Measurements from ENCODE around the gene STOML1. TPM values are rescaled to one million over a fixed set of nuclear protein-coding genes. Genes with fewer than 3 reads are reported as not detected.

The STOML1 gene
- total RNA-seq, 1 donor: 14.1 TPM

DNA sequence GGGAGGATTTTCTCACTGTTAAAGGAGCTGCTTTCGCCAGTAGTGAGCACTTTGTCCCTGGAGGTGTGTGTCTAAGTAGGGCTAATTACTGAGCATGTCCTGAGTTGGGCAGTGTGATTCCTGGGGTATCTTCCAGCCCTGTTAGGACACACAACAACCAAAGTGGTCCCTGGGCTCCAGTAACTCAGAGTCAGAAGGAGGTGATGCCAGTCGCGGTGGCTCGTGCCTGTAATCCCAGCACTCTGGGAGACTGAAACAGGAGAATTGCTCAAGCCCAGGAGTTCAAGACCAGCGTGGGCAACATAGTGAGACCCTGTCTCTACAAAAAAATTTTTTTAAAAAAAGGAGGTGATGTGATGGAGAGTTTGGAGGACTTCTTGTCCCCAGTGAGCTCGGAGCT, 40.0 kb upstream of the STOML1 start:
- no peak overlapping the region for H3K4me2 ChIP-seq (ENCODE audit: insufficient read depth, low read length)
- H3K9me3 ChIP-seq (ENCODE audit: low read depth, low read length): no peaks in the 10 kb centered on the region
- TF ChIP-seq CTCF (IDR thresholded peaks at IDR 0.05; ENCODE audit: extremely low read depth, low read depth, low read length): no peak
- no peak overlapping the region for H3K4me3 ChIP-seq (ENCODE audit: insufficient read depth, low read length)
- peaks cover 67% of the 10 kb centered on the region for H3K36me3 ChIP-seq (ENCODE audit: insufficient read depth, low read length)
- peak; percentile 87 for DNase-seq (ENCODE audit: insufficient read length, low spot score, missing footprints)
- peaks cover 18% of the 10 kb centered on the region for H4K20me1 ChIP-seq (ENCODE audit: insufficient read depth, low read length)
- peak overlapping the region; percentile 28 for H3K27ac ChIP-seq (ENCODE audit: low read depth, low read length)
- no peak overlapping the region for H2AFZ ChIP-seq (ENCODE audit: low read length)
- peaks cover 14% of the 10 kb centered on the region for H3K79me2 ChIP-seq (ENCODE audit: insufficient read depth, low read length)
- no peaks in the 10 kb centered on the region for H3K4me1 ChIP-seq (ENCODE audit: insufficient read depth, low read length)
- no peaks in the 10 kb centered on the region for H3K27me3 ChIP-seq (ENCODE audit: insufficient read depth, low read length)

GRCh38 chr15:74028646-74029045, 36.6 kb upstream of the STOML1 start:
- Histone ChIP-seq H3K4me3 (ENCODE audit: insufficient read depth, low read length) (no peak overlapping the region), H3K4me1 (ENCODE audit: insufficient read depth, low read length) (peaks cover 16% of the 10 kb centered on the region), H2AFZ (ENCODE audit: low read length) (no peak overlapping the region), H4K20me1 (ENCODE audit: insufficient read depth, low read length) (peaks cover 39% of the 10 kb centered on the region), H3K4me2 (ENCODE audit: insufficient read depth, low read length) (no peak overlapping the region), H3K9me3 (ENCODE audit: low read depth, low read length) (no peaks in the 10 kb centered on the region), H3K79me2 (ENCODE audit: insufficient read depth, low read length) (peaks cover 31% of the 10 kb centered on the region), H3K27ac (ENCODE audit: low read depth, low read length) (no peak overlapping the region), H3K36me3 (ENCODE audit: insufficient read depth, low read length) (peaks cover 71% of the 10 kb centered on the region), H3K27me3 (ENCODE audit: insufficient read depth, low read length) (no peaks in the 10 kb centered on the region)
- TF ChIP-seq CTCF (IDR thresholded peaks at IDR 0.05; ENCODE audit: extremely low read depth, low read depth, low read length): no peak
- no peak for DNase-seq (ENCODE audit: insufficient read length, low spot score, missing footprints)

- no peak for TF ChIP-seq CTCF (IDR thresholded peaks at IDR 0.05; ENCODE audit: extremely low read depth, low read depth, low read length)
- Histone ChIP-seq H3K9me3 (ENCODE audit: low read depth, low read length) (no peaks in the 10 kb centered on the region), H3K4me3 (ENCODE audit: insufficient read depth, low read length) (no peak overlapping the region), H3K4me2 (ENCODE audit: insufficient read depth, low read length) (no peak overlapping the region), H2AFZ (ENCODE audit: low read length) (no peak overlapping the region), H3K36me3 (ENCODE audit: insufficient read depth, low read length) (peaks cover 72% of the 10 kb centered on the region), H3K27me3 (ENCODE audit: insufficient read depth, low read length) (no peaks in the 10 kb centered on the region), H3K27ac (ENCODE audit: low read depth, low read length) (no peak overlapping the region), H4K20me1 (ENCODE audit: insufficient read depth, low read length) (peaks cover 43% of the 10 kb centered on the region), H3K4me1 (ENCODE audit: insufficient read depth, low read length) (peaks cover 16% of the 10 kb centered on the region), H3K79me2 (ENCODE audit: insufficient read depth, low read length) (peaks cover 40% of the 10 kb centered on the region)
- no peak for DNase-seq (ENCODE audit: insufficient read length, low spot score, missing footprints)
These were observed 35.6 kb upstream of the STOML1 start for GRCh38 chr15:74027688-74028087.

DNA sequence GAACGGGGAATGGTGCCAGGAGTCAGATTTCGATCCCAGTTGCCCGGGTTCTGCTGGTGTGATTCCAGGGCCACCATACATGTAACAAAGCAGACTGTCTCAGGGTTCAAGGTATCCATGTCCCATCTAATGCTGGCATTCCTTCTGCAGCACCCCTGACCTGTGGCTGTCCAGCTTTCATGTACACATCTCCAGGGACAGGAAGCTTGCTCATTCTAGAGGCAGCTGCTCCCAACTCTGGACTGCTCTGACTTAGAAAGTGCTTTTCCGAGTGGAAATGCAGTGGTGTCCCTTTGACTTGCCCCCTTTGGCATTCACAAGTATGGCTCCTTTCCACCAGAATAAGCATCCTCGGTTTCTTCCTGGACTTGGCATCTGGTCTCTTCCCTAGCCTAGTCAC, 33.3 kb upstream of the STOML1 start:
- no peaks in the 10 kb centered on the region for H3K27me3 ChIP-seq (ENCODE audit: insufficient read depth, low read length)
- H2AFZ ChIP-seq (ENCODE audit: low read length): no peak overlapping the region
- H3K9me3 ChIP-seq (ENCODE audit: low read depth, low read length): no peaks in the 10 kb centered on the region
- peak; percentile 92 for DNase-seq (ENCODE audit: insufficient read length, low spot score, missing footprints)
- no peak for TF ChIP-seq CTCF (IDR thresholded peaks at IDR 0.05; ENCODE audit: extremely low read depth, low read depth, low read length)
- H4K20me1 ChIP-seq (ENCODE audit: insufficient read depth, low read length): peaks cover 49% of the 10 kb centered on the region
- peaks cover 16% of the 10 kb centered on the region for H3K4me1 ChIP-seq (ENCODE audit: insufficient read depth, low read length)
- H3K4me3 ChIP-seq (ENCODE audit: insufficient read depth, low read length): no peak overlapping the region
- H3K4me2 ChIP-seq (ENCODE audit: insufficient read depth, low read length): peak overlapping the region; percentile 2
- peaks cover 77% of the 10 kb centered on the region for H3K36me3 ChIP-seq (ENCODE audit: insufficient read depth, low read length)
- peak overlapping the region; percentile 23 for H3K27ac ChIP-seq (ENCODE audit: low read depth, low read length)
- peaks cover 55% of the 10 kb centered on the region for H3K79me2 ChIP-seq (ENCODE audit: insufficient read depth, low read length)
